A172 (cell line): Measurements from ENCODE around the gene TIMP3. TPM values are rescaled to one million over a fixed set of nuclear protein-coding genes. Genes with fewer than 3 reads are reported as not detected.

ENCODE experiments used
- DNase-seq: peaks from one replicate; pipeline ENCODE4 v3.0.0-alpha.2; 2015; ENCODE audit warnings: low spot score
- total RNA-seq: library from RNA; depleted of rRNA; stranded (reverse); fragments of >200 nt; shearing (Covaris generic); gene quantifications from 2 replicates; pipeline ENCODE4 v1.2.3, GENCODE V29; 2014

TIMP3 gene
- total RNA-seq, 1 experiment from 2014 or later: 17.6 TPM

GRCh38 chr22:32828561-32828960 is 27.1 kb downstream of the TIMP3 start:
- DNase-seq: no peak

- no peak for DNase-seq
Measured at GRCh38 chr22:32829451-32829851, 27.9 kb downstream of the TIMP3 start.

- no peak for DNase-seq
Measured at GRCh38 chr22:32830473-32830872, 29.0 kb downstream of the TIMP3 start.

- DNase-seq: no peak
Measured at GRCh38 chr22:32830957-32831356, 29.5 kb downstream of the TIMP3 start.

GRCh38 chr22:32831584-32831983 is 30.1 kb downstream of the TIMP3 start:
- no peak for DNase-seq

GRCh38 chr22:32832174-32832573 is 30.7 kb downstream of the TIMP3 start:
- no peak for DNase-seq

- DNase-seq: peak; percentile 10
Measured at GRCh38 chr22:32836280-32837123, 35.0 kb downstream of the TIMP3 start.

- no peak for DNase-seq
Measured at GRCh38 chr22:32837142-32837541, 35.6 kb downstream of the TIMP3 start.

GRCh38 chr22:32837803-32838202 is 36.3 kb downstream of the TIMP3 start:
- no peak for DNase-seq

GRCh38 chr22:32839831-32840584 is 38.5 kb downstream of the TIMP3 start:
- peak; percentile 13 for DNase-seq

GRCh38 chr22:32841175-32841574 is 39.7 kb downstream of the TIMP3 start:
- no peak for DNase-seq

GRCh38 chr22:32842486-32842885 is 41.0 kb downstream of the TIMP3 start:
- DNase-seq: peak; percentile 38

- DNase-seq: no peak
Measured at GRCh38 chr22:32843300-32843699, 41.8 kb downstream of the TIMP3 start.

GRCh38 chr22:32844251-32844650 is 42.7 kb downstream of the TIMP3 start:
- no peak for DNase-seq

GRCh38 chr22:32846780-32847491 is 45.4 kb downstream of the TIMP3 start:
- no peak for DNase-seq

- DNase-seq: no peak
Measured at GRCh38 chr22:32848226-32848625, 46.7 kb downstream of the TIMP3 start.

GRCh38 chr22:32849501-32849900 is 48.0 kb downstream of the TIMP3 start:
- DNase-seq: no peak

GRCh38 chr22:32850157-32850556 is 48.7 kb downstream of the TIMP3 start:
- no peak for DNase-seq

GRCh38 chr22:32850591-32851517 is 49.3 kb downstream of the TIMP3 start:
- DNase-seq: no peak

- DNase-seq: no peak
Measured at GRCh38 chr22:32852395-32853251, 51.1 kb downstream of the TIMP3 start.
